ENCODE measurements around the gene TIMM21. TPM values are rescaled to one million over a fixed set of nuclear protein-coding genes. Genes with fewer than 3 reads are reported as not detected.

TIMM21 gene
- total and polyA plus RNA-seq, 2 of the 13 experiments (the other 11 are each of a cell fraction or from before 2014, with no cell fraction given) = 29.6 to 62.3 TPM

- TF ChIP-seq ZBTB40 (IDR thresholded peaks at IDR 0.05) (no peak), ZBTB40 (CRISPR knock-in tag; IDR thresholded peaks at IDR 0.05) (peak; percentile 89), ZBTB7B (CRISPR knock-in tag; IDR thresholded peaks at IDR 0.05) (peak; percentile 46), PHF8 (CRISPR knock-in tag; IDR thresholded peaks at IDR 0.05) (peak; percentile 69), ZHX1 (CRISPR knock-in tag; IDR thresholded peaks at IDR 0.05; ENCODE audit: low read depth) (peak; percentile 28; the same call in 1 of the 2 replicates), PAF1 (CRISPR knock-in tag; IDR thresholded peaks at IDR 0.05) (no peak), ZGPAT (CRISPR knock-in tag; IDR thresholded peaks at IDR 0.05) (peak; percentile 73), SIX1 (CRISPR knock-in tag; IDR thresholded peaks at IDR 0.05; ENCODE audit: borderline replicate concordance) (0 out of 2 replicates have a peak, but pooled peaks have one; percentile 22), HOXA7 (CRISPR knock-in tag; IDR thresholded peaks at IDR 0.05) (no peak), PATZ1 (CRISPR knock-in tag; IDR thresholded peaks at IDR 0.05) (peak; percentile 49; the same call in 1 of the 2 replicates), PHF21A (CRISPR knock-in tag; IDR thresholded peaks at IDR 0.05) (no peak; the same call in 1 of the 2 replicates)
Observed at GRCh38 chr18:74147779-74148542, at the start of gene TIMM21, which contains the start of gene FBXO15 (continued).

Data from HepG2 (cell line).